GM12878 (cell line): ENCODE results near the gene TIMP3. TPM values are rescaled to one million over a fixed set of nuclear protein-coding genes. Genes with fewer than 3 reads are reported as not detected.

Experiments used
- ATAC-seq: fragments of 200-7000 bp; cut with Tn5 transposase; 3 replicates; pipeline ENCODE4 v1.9.1; 2020; ENCODE audit warnings: mild to moderate bottlenecking, moderate library complexity
- BruUV-seq: library from RNA; stranded (reverse); fragments of 400-500 nt; replicated peaks from 2 replicates; lab custom pipeline; 2021; lab: Mats Ljungman, UMichigan
- CTCF ChIA-PET: fragments of 300-600 bp; sonication (Branson Sonifier 250); formaldehyde crosslinking; extraction: SDS; loops from one replicate; lab custom pipeline; 2021; ENCODE audit warnings: inconsistent platforms; lab: Yijun Ruan, JAX
- POLR2A ChIA-PET: fragments of 350-600 bp; formaldehyde crosslinking; extraction: SDS; loops from one replicate; lab custom pipeline; 2021; ENCODE audit warnings: inconsistent platforms; lab: Charles Lee
- RAD21 ChIA-PET: fragments of 300-600 bp; sonication (Branson Sonifier 250); formaldehyde crosslinking; loops from one replicate; lab custom pipeline; 2023; ENCODE audit warnings: antibody characterized with exemption; ENCODE audit not compliant: unreplicated experiment; lab: Charles Lee
- SMC1A ChIA-PET: fragments of 300-600 bp; sonication (Branson Sonifier 250); formaldehyde crosslinking; loops from one replicate; lab custom pipeline; 2023; ENCODE audit not compliant: unreplicated experiment, uncharacterized antibody; lab: Charles Lee
- DNase-seq: peaks from one replicate; pipeline ENCODE4 v3.0.0-alpha.2; 2011; ENCODE audit warnings: low read depth, low spot score
- FAIRE-seq: peaks from 3 replicates; lab custom pipeline; 2011; peaks lifted over from hg19 to GRCh38; lab: Jason Lieb, UNC
- H2AFZ ChIP-seq: 2 replicates; pipeline ENCODE4 v1.6.0; 2011; ENCODE audit warnings: low read depth, low read length, control low read depth; ENCODE audit not compliant: control insufficient read depth
- H3K27ac ChIP-seq: 2 replicates; pipeline ENCODE4 v1.5.1; 2011; ENCODE audit warnings: control low read depth; ENCODE audit not compliant: control insufficient read depth, insufficient read depth
- H3K27me3 ChIP-seq, 2 experiments: replicated peaks in 1 of 2; 2 replicates each; pipeline versions ENCODE4 v1.6.0 to v1.6.1; 2011; ENCODE audit warnings: low read length in 1 of 2; ENCODE audit not compliant: control insufficient read depth in 2 of 2, insufficient read depth in 2 of 2
- H3K36me3 ChIP-seq, 2 experiments: 2 replicates each; pipeline ENCODE4 v1.5.1; 2011; ENCODE audit warnings: low read length in 1 of 2; ENCODE audit not compliant: control insufficient read depth in 2 of 2, insufficient read depth in 2 of 2
- H3K4me1 ChIP-seq: 2 replicates; pipeline ENCODE4 v1.6.1; 2011; ENCODE audit warnings: mild to moderate bottlenecking, low read length, moderate library complexity, mixed read lengths; ENCODE audit not compliant: control insufficient read depth, insufficient read depth
- H3K4me2 ChIP-seq: 2 replicates; pipeline ENCODE4 v1.6.0; 2011; ENCODE audit warnings: control low read depth; ENCODE audit not compliant: control insufficient read depth, insufficient read depth
- H3K4me3 ChIP-seq: fragments of 200-600 bp; sonication (generic); 2 replicates; pipeline ENCODE4 v1.5.1; 2016
- H3K79me2 ChIP-seq: 2 replicates; pipeline ENCODE4 v1.6.0; 2011; ENCODE audit warnings: low read length; ENCODE audit not compliant: control insufficient read depth, insufficient read depth
- H3K9ac ChIP-seq: 2 replicates; pipeline ENCODE4 v1.8.0; 2011; ENCODE audit warnings: low read length, control low read depth, mixed read lengths; ENCODE audit not compliant: control insufficient read depth, insufficient read depth
- H3K9me3 ChIP-seq: replicated peaks from 3 replicates; pipeline ENCODE4 v1.5.1; 2011; ENCODE audit warnings: mild to moderate bottlenecking, low read length; ENCODE audit not compliant: control insufficient read depth, insufficient read depth
- H4K20me1 ChIP-seq: 2 replicates; pipeline ENCODE4 v1.6.0; 2011; ENCODE audit not compliant: control insufficient read depth, insufficient read depth
- CBX5 ChIP-seq: sonication (generic); IDR thresholded peaks from 2 replicates; pipeline ENCODE4 v1.6.1; 2016; ENCODE audit warnings: low read depth, moderate library complexity, mild to moderate bottlenecking, inconsistent platforms
- KDM1A ChIP-seq: fragments of 200-600 bp; sonication (generic); IDR thresholded peaks from 2 replicates; pipeline ENCODE4 v1.6.1; 2016; ENCODE audit warnings: borderline replicate concordance
- NR2C2 ChIP-seq: IDR thresholded peaks from 2 replicates; pipeline ENCODE4 v1.6.1; 2011; ENCODE audit warnings: borderline replicate concordance, low read depth; ENCODE audit not compliant: control insufficient read depth, insufficient read length
- RFX5 ChIP-seq: IDR thresholded peaks from 2 replicates; pipeline ENCODE4 v1.6.1; 2011; ENCODE audit warnings: low read depth, low read length, improper control_type of control experiment
- TARDBP ChIP-seq: IDR thresholded peaks from 2 replicates; pipeline ENCODE4 v1.6.1; 2016; ENCODE audit warnings: borderline replicate concordance
- WGBS: methylation state at CpG from one replicate; pipeline ENCODE4 v1.1.6; 2016; ENCODE audit warnings: low lambda C conversion rate; ENCODE audit not compliant: insufficient replicate concordance, insufficient coverage; ENCODE audit errors: missing lambda C conversion rate; 5-methylcytosine and 5-hydroxymethylcytosine counted together
- in situ Hi-C: fragments of 300-500 bp; cut with MboI; formaldehyde crosslinking; loops from 9 replicates; pipeline ENCODE4 v1.14.3; 2018; ENCODE audit warnings: mixed read lengths
- intact Hi-C: fragments of 100-400 bp; cut with micrococcal nuclease; formaldehyde crosslinking; loops from one replicate; pipeline ENCODE4 v1.14.2; 2022; ENCODE audit not compliant: unreplicated experiment
- polyA plus RNA-seq, 11 experiments: library from polyadenylated mRNA; depleted of rRNA in 4 of 11; unstranded in 6 of 11; stranded (reverse) in 5 of 11; fragments of >200 nt; fragmentation: Nextera tagmentation in 4 of 11; fragmentation: Illumina TruSeq in 1 of 11; extraction: Ambion mirVana in 4 of 11; extraction: Trizol in 1 of 11; gene quantifications; 1 replicate in 1 of 11; 2 replicates in 10 of 11; pipeline versions ENCODE4 v1.2.1 to v1.2.3, GENCODE V29; 2011 to 2016; ENCODE audit warnings: inconsistent platforms in 2 of 11, missing spikeins in 2 of 11, low read depth in 1 of 11
- total RNA-seq, 4 experiments: library from RNA; depleted of rRNA in 3 of 4; stranded (reverse); fragments of >200 nt in 3 of 4; fragmentation: Illumina TruSeq in 1 of 4; extraction: Trizol in 1 of 4; gene quantifications; 2 replicates each; pipeline versions ENCODE4 v1.2.1 to v1.2.3, GENCODE V29; 2013 to 2021
- TF ChIP-seq, protein P1 (sequence below): fragments of 450-650 bp; IDR thresholded peaks from 2 replicates; pipeline ENCODE4 v1.6.1; 2018; ENCODE audit warnings: mild to moderate bottlenecking, low read depth, moderate library complexity; ENCODE audit not compliant: partially characterized antibody
- TF ChIP-seq, protein P2 (sequence below): fragments of 450-650 bp; IDR thresholded peaks from 2 replicates; pipeline ENCODE4 v1.6.1; 2017; ENCODE audit warnings: mild to moderate bottlenecking, low read depth, inconsistent platforms; ENCODE audit not compliant: poor library complexity, severe bottlenecking

Gene TIMP3
- total and polyA plus RNA-seq, 10 of the 15 experiments (the other 5 are each of a cell fraction or from before 2014, with no cell fraction given) = 0.01 to 0.74 (median 0.27) TPM; not detected in 5

DNA sequence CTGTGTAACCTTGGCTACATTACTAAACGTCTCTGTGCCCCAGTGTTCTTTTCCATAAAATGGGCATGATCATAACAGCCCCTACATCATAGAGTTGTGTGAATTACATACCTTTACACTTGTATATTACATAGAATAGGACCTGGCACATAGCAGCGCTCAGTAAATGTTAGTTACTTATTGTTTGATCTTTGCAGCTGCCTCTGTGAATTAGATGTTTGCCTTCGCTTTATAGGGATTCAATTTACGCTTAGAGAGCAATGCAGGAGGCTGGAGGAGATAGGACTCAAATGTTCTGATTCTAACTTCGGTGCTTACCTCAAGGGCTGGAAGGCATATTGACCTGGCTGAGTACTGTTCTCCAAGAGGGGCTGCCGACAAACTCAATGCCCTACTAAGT is 10.4 kb upstream of the TIMP3 start:
- H3K4me1 ChIP-seq = no peaks in the 10 kb centered on the region
- TF ChIP-seq, protein P1, sequence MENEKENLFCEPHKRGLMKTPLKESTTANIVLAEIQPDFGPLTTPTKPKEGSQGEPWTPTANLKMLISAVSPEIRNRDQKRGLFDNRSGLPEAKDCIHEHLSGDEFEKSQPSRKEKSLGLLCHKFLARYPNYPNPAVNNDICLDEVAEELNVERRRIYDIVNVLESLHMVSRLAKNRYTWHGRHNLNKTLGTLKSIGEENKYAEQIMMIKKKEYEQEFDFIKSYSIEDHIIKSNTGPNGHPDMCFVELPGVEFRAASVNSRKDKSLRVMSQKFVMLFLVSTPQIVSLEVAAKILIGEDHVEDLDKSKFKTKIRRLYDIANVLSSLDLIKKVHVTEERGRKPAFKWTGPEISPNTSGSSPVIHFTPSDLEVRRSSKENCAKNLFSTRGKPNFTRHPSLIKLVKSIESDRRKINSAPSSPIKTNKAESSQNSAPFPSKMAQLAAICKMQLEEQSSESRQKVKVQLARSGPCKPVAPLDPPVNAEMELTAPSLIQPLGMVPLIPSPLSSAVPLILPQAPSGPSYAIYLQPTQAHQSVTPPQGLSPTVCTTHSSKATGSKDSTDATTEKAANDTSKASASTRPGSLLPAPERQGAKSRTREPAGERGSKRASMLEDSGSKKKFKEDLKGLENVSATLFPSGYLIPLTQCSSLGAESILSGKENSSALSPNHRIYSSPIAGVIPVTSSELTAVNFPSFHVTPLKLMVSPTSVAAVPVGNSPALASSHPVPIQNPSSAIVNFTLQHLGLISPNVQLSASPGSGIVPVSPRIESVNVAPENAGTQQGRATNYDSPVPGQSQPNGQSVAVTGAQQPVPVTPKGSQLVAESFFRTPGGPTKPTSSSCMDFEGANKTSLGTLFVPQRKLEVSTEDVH = no peak
- no peak for TF ChIP-seq RFX5
- TF ChIP-seq TARDBP = no peak
- TF ChIP-seq, all 136 proteins: peak for 0
- H3K4me3 ChIP-seq = no peak overlapping the region
- no peak overlapping the region for H3K27ac ChIP-seq
- no peak overlapping the region for H3K9ac ChIP-seq
- POLR2A ChIA-PET = no interaction called here
- H3K36me3 ChIP-seq = no peaks in the 10 kb centered on the region
- no peak for ATAC-seq
- DNase-seq = no peak
- H3K4me2 ChIP-seq = no peak overlapping the region
- no peak for FAIRE-seq
- BruUV-seq = no TSS peak
- RAD21 ChIA-PET = no interaction called here
- CTCF ChIA-PET = no interaction called here
- intact Hi-C loops = no loop called here
- H2AFZ ChIP-seq = no peak overlapping the region
- no peaks in the 10 kb centered on the region for H4K20me1 ChIP-seq
- in situ Hi-C loops = loop anchor here (5.0 kb wide), 2 partner anchors 51 to 59 kb away; no protein-coding TSS in a partner anchor
- H3K27me3 ChIP-seq = no peaks in the 10 kb centered on the region
- SMC1A ChIA-PET = interaction anchor here (0.9 kb wide), 1 partner anchor 203 kb away, joined by 3 read pairs; no protein-coding TSS in a partner anchor
- 24% methylated on average over 6 of the region's 6 CpGs for WGBS
- no peaks in the 10 kb centered on the region for H3K9me3 ChIP-seq
- no peaks in the 10 kb centered on the region for H3K79me2 ChIP-seq

DNA sequence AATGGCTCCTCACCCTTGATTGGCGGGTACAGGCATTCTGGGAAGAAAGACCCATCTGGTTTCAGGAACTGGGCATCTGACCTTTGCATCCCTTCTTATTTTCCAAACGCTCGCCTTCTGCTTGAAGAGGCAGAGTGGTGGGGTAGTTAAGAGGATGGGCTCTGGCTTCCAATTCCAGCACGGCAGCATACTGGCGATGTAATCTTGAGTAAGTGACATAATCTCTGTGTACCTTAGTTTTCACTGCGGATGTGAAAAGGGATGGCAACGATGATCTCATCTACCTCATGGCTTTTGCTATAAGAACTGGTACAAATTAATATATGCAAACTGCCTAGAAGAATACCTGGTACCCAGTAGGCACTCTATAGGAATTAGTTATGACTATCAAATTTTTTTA is 10.0 kb upstream of the TIMP3 start:
- Histone ChIP-seq H3K36me3 (no peaks in the 10 kb centered on the region), H3K27me3 (no peaks in the 10 kb centered on the region; a peak in 1 of 4 replicates), H3K4me3 (no peak overlapping the region), H3K9me3 (no peaks in the 10 kb centered on the region), H3K4me2 (no peak overlapping the region), H2AFZ (no peak overlapping the region), H3K79me2 (no peaks in the 10 kb centered on the region), H3K27ac (no peak overlapping the region), H3K9ac (no peak overlapping the region), H4K20me1 (no peaks in the 10 kb centered on the region), H3K4me1 (no peaks in the 10 kb centered on the region)
- ChIA-PET RAD21 (no interaction called here), CTCF (no interaction called here), SMC1A (no interaction called here), POLR2A (no interaction called here)
- DNase-seq (no peak), FAIRE-seq (no peak), ATAC-seq (no peak)
- intact Hi-C loops (no loop called here), in situ Hi-C loops (loop anchor here (5.0 kb wide), 2 partner anchors 51 to 59 kb away; no protein-coding TSS in a partner anchor)
- 56% methylated on average over 7 of the region's 7 CpGs for WGBS
- no TSS peak for BruUV-seq
- TF ChIP-seq, protein P2, sequence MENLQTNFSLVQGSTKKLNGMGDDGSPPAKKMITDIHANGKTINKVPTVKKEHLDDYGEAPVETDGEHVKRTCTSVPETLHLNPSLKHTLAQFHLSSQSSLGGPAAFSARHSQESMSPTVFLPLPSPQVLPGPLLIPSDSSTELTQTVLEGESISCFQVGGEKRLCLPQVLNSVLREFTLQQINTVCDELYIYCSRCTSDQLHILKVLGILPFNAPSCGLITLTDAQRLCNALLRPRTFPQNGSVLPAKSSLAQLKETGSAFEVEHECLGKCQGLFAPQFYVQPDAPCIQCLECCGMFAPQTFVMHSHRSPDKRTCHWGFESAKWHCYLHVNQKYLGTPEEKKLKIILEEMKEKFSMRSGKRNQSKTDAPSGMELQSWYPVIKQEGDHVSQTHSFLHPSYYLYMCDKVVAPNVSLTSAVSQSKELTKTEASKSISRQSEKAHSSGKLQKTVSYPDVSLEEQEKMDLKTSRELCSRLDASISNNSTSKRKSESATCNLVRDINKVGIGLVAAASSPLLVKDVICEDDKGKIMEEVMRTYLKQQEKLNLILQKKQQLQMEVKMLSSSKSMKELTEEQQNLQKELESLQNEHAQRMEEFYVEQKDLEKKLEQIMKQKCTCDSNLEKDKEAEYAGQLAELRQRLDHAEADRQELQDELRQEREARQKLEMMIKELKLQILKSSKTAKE = no peak
- no peak for TF ChIP-seq CBX5
- TF ChIP-seq, protein P1 = no peak
- TF ChIP-seq NR2C2 = no peak
- no peak for TF ChIP-seq KDM1A
